Parietal lobe (tissue), 2 donors: ENCODE measurements around the gene TRAK1. TPM values are rescaled to one million over a fixed set of nuclear protein-coding genes. Genes with fewer than 3 reads are reported as not detected.

ENCODE experiments used
- small RNA-seq: library from RNA; depleted of rRNA; stranded (forward); fragments of <200 nt; gene quantifications from one replicate; pipeline ENCODE3, GENCODE V24; 2014; ENCODE audit warnings: low replicate concordance
- total RNA-seq: library from RNA; depleted of rRNA; stranded (reverse); fragments of >200 nt; gene quantifications from one replicate; pipeline ENCODE4 v1.2.3, GENCODE V29; 2014

The TRAK1 gene, protein sequence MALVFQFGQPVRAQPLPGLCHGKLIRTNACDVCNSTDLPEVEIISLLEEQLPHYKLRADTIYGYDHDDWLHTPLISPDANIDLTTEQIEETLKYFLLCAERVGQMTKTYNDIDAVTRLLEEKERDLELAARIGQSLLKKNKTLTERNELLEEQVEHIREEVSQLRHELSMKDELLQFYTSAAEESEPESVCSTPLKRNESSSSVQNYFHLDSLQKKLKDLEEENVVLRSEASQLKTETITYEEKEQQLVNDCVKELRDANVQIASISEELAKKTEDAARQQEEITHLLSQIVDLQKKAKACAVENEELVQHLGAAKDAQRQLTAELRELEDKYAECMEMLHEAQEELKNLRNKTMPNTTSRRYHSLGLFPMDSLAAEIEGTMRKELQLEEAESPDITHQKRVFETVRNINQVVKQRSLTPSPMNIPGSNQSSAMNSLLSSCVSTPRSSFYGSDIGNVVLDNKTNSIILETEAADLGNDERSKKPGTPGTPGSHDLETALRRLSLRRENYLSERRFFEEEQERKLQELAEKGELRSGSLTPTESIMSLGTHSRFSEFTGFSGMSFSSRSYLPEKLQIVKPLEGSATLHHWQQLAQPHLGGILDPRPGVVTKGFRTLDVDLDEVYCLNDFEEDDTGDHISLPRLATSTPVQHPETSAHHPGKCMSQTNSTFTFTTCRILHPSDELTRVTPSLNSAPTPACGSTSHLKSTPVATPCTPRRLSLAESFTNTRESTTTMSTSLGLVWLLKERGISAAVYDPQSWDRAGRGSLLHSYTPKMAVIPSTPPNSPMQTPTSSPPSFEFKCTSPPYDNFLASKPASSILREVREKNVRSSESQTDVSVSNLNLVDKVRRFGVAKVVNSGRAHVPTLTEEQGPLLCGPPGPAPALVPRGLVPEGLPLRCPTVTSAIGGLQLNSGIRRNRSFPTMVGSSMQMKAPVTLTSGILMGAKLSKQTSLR
- total RNA-seq = 62.6 TPM

GRCh38 chr3:42090973-42091731 lies at the start of gene TRAK1:
Gene TRAK1 (plus strand): TSS chr3:42091357. CDS start chr3:42091470, 113 bp downstream.

GRCh38 chr3:42266085-42266484 lies 174.9 kb downstream of the TRAK1 start, which contains the start of gene CCK:
Gene CCK (minus strand): TSS chr3:42266185. CDS start chr3:42263630, 2,555 bp downstream.

Small RNAs within 50 kb of the gene (small RNA-seq; reads per million reads assigned to genes)
- gene RNU4-78P = not detected

Other genes starting within 250 kb of the TRAK1 start
- gene ULK4, start 129.3 kb upstream of the TRAK1 start, total RNA-seq = 30.0 TPM
- gene CCK, start 174.8 kb downstream of the TRAK1 start, total RNA-seq = 7.8 TPM